ENCODE results near the gene CD72.

Gene CD72

DNA sequence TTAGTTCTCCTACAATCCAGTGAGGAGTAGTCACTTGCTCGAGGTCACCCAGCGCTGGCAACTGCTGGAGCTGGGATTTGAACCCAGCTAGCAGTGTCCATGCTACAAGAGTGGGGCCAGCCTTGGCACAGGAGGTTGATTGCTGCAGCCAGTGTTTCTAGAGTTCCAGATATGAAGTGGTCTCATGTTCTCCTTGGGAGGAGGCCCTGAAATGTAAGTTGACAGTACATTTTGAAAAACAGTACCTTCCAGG lies 40.7 kb upstream of the CD72 start:
- no peak for TF ChIP-seq ZFP30 (CRISPR knock-in tag; IDR thresholded peaks at IDR 0.05)
- no peak for TF ChIP-seq TCF4 (CRISPR knock-in tag; IDR thresholded peaks at IDR 0.05; ENCODE audit: borderline replicate concordance)
- TF ChIP-seq PPARA (CRISPR knock-in tag; IDR thresholded peaks at IDR 0.05; ENCODE audit: borderline replicate concordance) = no peak
- TF ChIP-seq BACH2 (CRISPR knock-in tag; IDR thresholded peaks at IDR 0.05; ENCODE audit: borderline replicate concordance) = no peak
- no peak for TF ChIP-seq RARB (CRISPR knock-in tag; IDR thresholded peaks at IDR 0.05)
- no peak for TF ChIP-seq ZNF70 (CRISPR knock-in tag; IDR thresholded peaks at IDR 0.05)
- TF ChIP-seq, protein P1, sequence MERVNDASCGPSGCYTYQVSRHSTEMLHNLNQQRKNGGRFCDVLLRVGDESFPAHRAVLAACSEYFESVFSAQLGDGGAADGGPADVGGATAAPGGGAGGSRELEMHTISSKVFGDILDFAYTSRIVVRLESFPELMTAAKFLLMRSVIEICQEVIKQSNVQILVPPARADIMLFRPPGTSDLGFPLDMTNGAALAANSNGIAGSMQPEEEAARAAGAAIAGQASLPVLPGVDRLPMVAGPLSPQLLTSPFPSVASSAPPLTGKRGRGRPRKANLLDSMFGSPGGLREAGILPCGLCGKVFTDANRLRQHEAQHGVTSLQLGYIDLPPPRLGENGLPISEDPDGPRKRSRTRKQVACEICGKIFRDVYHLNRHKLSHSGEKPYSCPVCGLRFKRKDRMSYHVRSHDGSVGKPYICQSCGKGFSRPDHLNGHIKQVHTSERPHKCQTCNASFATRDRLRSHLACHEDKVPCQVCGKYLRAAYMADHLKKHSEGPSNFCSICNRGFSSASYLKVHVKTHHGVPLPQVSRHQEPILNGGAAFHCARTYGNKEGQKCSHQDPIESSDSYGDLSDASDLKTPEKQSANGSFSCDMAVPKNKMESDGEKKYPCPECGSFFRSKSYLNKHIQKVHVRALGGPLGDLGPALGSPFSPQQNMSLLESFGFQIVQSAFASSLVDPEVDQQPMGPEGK (CRISPR knock-in tag; IDR thresholded peaks at IDR 0.05; ENCODE audit: borderline replicate concordance) = no peak
- no peak for TF ChIP-seq SNAI2 (CRISPR knock-in tag; IDR thresholded peaks at IDR 0.05)
- TF ChIP-seq, protein P2, sequence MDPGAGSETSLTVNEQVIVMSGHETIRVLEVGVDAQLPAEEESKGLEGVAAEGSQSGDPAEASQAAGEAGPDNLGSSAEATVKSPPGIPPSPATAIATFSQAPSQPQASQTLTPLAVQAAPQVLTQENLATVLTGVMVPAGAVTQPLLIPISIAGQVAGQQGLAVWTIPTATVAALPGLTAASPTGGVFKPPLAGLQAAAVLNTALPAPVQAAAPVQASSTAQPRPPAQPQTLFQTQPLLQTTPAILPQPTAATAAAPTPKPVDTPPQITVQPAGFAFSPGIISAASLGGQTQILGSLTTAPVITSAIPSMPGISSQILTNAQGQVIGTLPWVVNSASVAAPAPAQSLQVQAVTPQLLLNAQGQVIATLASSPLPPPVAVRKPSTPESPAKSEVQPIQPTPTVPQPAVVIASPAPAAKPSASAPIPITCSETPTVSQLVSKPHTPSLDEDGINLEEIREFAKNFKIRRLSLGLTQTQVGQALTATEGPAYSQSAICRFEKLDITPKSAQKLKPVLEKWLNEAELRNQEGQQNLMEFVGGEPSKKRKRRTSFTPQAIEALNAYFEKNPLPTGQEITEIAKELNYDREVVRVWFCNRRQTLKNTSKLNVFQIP (CRISPR knock-in tag; IDR thresholded peaks at IDR 0.05; ENCODE audit: borderline replicate concordance, low read depth) = no peak
- no peak for TF ChIP-seq GLIS3 (CRISPR knock-in tag; IDR thresholded peaks at IDR 0.05)
- TF ChIP-seq, protein P3, sequence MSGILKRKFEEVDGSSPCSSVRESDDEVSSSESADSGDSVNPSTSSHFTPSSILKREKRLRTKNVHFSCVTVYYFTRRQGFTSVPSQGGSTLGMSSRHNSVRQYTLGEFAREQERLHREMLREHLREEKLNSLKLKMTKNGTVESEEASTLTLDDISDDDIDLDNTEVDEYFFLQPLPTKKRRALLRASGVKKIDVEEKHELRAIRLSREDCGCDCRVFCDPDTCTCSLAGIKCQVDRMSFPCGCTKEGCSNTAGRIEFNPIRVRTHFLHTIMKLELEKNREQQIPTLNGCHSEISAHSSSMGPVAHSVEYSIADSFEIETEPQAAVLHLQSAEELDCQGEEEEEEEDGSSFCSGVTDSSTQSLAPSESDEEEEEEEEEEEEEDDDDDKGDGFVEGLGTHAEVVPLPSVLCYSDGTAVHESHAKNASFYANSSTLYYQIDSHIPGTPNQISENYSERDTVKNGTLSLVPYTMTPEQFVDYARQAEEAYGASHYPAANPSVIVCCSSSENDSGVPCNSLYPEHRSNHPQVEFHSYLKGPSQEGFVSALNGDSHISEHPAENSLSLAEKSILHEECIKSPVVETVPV (CRISPR knock-in tag; IDR thresholded peaks at IDR 0.05) = no peak
- no peak for TF ChIP-seq CSDC2 (CRISPR knock-in tag; IDR thresholded peaks at IDR 0.05)
- ATAC-seq = peak; percentile 4

DNA sequence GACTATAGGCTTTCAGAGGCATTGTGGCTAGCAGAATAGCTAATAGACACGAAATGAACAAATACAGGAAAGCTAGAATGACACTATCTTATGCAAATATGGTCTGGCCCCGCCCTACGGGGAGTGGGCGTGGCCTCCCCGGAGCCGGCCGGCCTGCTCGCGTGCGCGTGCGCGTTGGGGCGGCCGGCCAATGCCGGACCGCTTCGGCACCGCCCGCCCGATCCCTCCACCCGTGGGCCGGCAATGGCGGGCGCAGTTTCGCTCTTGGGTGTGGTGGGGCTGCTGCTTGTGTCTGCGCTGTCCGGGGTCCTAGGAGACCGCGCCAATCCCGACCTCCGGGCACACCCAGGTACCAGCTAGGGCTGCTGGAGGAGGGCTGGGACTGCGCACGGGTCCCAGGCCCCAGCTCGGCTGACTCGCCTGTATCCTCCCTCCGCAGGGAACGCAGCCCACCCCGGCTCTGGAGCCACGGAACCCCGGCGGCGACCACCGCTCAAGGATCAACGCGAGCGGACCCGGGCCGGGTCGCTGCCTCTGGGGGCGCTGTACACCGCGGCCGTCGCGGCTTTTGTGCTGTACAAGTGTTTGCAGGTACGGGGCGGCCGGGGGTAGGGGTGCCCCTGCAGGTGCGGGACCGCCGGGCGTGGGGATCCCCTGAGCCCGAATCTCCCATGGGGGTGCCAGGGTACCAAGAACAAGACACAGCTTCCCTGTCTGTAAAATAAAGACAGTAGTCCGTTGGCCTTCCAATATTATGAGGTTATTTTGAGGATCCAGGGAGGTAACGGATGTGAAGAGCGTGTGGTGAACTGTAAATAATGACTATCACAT lies 40.1 kb upstream of the CD72 start, which contains the start of gene CCDC107:
Gene CCDC107, plus strand, starts transcription at position 156 of the 831 bp plus-strand sequence. Its CDS starts 88 bp downstream, at position 244.
- TF ChIP-seq SNAI2 (CRISPR knock-in tag; IDR thresholded peaks at IDR 0.05) = no peak
- no peak for TF ChIP-seq TSHZ2 (CRISPR knock-in tag; IDR thresholded peaks at IDR 0.05)
- TF ChIP-seq CREB5 (CRISPR knock-in tag; IDR thresholded peaks at IDR 0.05; ENCODE audit: low read depth) = no peak
- no peak for TF ChIP-seq TOX (CRISPR knock-in tag; IDR thresholded peaks at IDR 0.05; ENCODE audit: borderline replicate concordance)
- no peak for TF ChIP-seq BACH2 (CRISPR knock-in tag; IDR thresholded peaks at IDR 0.05; ENCODE audit: borderline replicate concordance)
- TF ChIP-seq ZNF565 (CRISPR knock-in tag; conservative IDR thresholded peaks at IDR 0.05; ENCODE audit: low read depth) = no peak
- TF ChIP-seq GLIS3 (CRISPR knock-in tag; IDR thresholded peaks at IDR 0.05) = no peak; the same call in 1 of the 2 replicates
- 0 out of 2 replicates have a peak, but pooled peaks have one; percentile 49 for TF ChIP-seq ZFP3 (CRISPR knock-in tag; IDR thresholded peaks at IDR 0.05)
- TF ChIP-seq ARNTL (CRISPR knock-in tag; IDR thresholded peaks at IDR 0.05; ENCODE audit: borderline replicate concordance, low read depth) = 0 out of 2 replicates have a peak, but pooled peaks have one; percentile 12
- TF ChIP-seq CSDC2 (CRISPR knock-in tag; IDR thresholded peaks at IDR 0.05) = no peak
- TF ChIP-seq PPARA (CRISPR knock-in tag; IDR thresholded peaks at IDR 0.05; ENCODE audit: borderline replicate concordance) = no peak
- no peak; the same call in 1 of the 2 replicates for TF ChIP-seq ZFP30 (CRISPR knock-in tag; IDR thresholded peaks at IDR 0.05)
- peak; percentile 70 for ATAC-seq

DNA sequence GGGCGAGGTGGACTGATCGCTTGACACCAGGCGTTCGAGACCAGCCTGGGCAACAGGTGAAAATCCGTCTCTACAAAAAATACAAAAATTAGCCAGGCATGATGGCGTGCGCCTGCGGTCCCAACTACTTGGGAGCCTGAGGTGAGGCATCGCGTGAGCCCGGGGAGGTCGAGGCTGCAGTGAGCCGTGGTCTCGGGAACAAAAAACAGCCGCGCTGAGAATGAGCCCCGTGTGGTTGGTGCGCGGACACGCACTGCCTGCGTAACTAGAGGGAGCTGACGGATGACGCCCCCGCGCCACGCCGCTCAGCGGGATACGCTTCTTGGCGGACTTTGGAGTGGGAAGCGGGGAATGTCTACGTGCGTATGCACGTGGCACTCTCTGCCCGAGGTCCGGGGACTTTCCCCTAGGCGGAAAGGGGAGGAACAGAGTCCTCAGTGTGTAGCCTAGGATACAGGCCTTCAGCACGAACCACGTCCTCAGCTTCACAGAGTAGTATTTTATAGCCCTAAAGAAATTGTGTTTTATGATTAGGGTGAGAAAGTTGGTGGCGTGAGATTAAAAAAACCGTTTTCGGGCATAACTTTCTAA lies 39.4 kb upstream of the CD72 start, which contains the start of gene RMRP:
Gene RMRP, minus strand, starts transcription at position 474 of the 591 bp plus-strand sequence.
- peak; percentile 95 for ATAC-seq

More for the DNA sequence above, 39.4 kb upstream of the CD72 start, which contains the start of gene RMRP:
- TF ChIP-seq SNAI2 (CRISPR knock-in tag; IDR thresholded peaks at IDR 0.05) (0 out of 2 replicates have a peak, but pooled peaks have one; percentile 43), ZFP30 (CRISPR knock-in tag; IDR thresholded peaks at IDR 0.05) (no peak), ZFP3 (CRISPR knock-in tag; IDR thresholded peaks at IDR 0.05) (peak; percentile 39; the same call in 1 of the 2 replicates), ESRRG (CRISPR knock-in tag; IDR thresholded peaks at IDR 0.05) (no peak)

All from SK-N-SH treated with all-trans-retinoic acid at 6 μM for 48 hours (cell line).